ENCODE results near the gene SNX25.
"Not testable (repeated sequence)": the region's sequence is repeated elsewhere in the genome, so short reads cannot be mapped to it uniquely, and the experiment has no call there.

DNA sequence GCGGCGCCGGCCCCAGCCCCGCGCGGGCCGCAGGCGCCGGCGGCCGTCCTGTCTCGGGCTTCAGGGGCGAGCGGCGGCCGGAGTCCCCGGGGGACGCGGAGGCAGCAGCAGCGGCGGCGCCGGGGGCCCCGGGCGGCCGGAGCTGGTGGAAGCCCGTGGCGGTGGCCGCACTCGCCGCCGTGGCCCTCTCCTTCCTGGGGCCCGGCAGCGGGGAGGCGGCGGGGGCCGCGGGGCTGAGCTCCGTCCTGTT is 379 bp downstream of the SNX25 start:
- TF ChIP-seq, protein P1, sequence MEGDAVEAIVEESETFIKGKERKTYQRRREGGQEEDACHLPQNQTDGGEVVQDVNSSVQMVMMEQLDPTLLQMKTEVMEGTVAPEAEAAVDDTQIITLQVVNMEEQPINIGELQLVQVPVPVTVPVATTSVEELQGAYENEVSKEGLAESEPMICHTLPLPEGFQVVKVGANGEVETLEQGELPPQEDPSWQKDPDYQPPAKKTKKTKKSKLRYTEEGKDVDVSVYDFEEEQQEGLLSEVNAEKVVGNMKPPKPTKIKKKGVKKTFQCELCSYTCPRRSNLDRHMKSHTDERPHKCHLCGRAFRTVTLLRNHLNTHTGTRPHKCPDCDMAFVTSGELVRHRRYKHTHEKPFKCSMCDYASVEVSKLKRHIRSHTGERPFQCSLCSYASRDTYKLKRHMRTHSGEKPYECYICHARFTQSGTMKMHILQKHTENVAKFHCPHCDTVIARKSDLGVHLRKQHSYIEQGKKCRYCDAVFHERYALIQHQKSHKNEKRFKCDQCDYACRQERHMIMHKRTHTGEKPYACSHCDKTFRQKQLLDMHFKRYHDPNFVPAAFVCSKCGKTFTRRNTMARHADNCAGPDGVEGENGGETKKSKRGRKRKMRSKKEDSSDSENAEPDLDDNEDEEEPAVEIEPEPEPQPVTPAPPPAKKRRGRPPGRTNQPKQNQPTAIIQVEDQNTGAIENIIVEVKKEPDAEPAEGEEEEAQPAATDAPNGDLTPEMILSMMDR (optimal IDR thresholded peaks at IDR 0.05 in 1 of 3, IDR thresholded peaks at IDR 0.05 in 1 of 3, conservative IDR thresholded peaks at IDR 0.05 in 1 of 3; ENCODE audit: extremely low read depth in 1 of 3, insufficient read depth in 2 of 3, low read length in 3 of 3) = not testable (repeated sequence)
- TF ChIP-seq EZH2 (IDR thresholded peaks at IDR 0.05; ENCODE audit: low read length) = not testable (repeated sequence)
